GM19463 (cell line): ENCODE data around the gene KCTD15.

Source experiments
- ATAC-seq: cut with Tn5 transposase; IDR thresholded peaks from one replicate; pipeline ENCODE4 v1.9.1; 2021; ENCODE audit warnings: mild to moderate bottlenecking, moderate library complexity; ENCODE audit not compliant: unreplicated experiment

Gene KCTD15

GRCh38 chr19:33771384-33772101, 25.1 kb upstream of the KCTD15 start:
- ATAC-seq, result no peak

GRCh38 chr19:33772102-33772857, 24.4 kb upstream of the KCTD15 start:
- no peak for ATAC-seq

- ATAC-seq, result no peak
Measured at GRCh38 chr19:33772858-33773180, 23.9 kb upstream of the KCTD15 start.

GRCh38 chr19:33773704-33774624, 22.7 kb upstream of the KCTD15 start:
- no peak for ATAC-seq

- no peak for ATAC-seq
Measured at GRCh38 chr19:33774751-33775150, 21.9 kb upstream of the KCTD15 start.

GRCh38 chr19:33775731-33776487, 20.8 kb upstream of the KCTD15 start:
- ATAC-seq, result no peak

- no peak for ATAC-seq
Measured at GRCh38 chr19:33777351-33777750, 19.3 kb upstream of the KCTD15 start.

GRCh38 chr19:33777753-33778088, 18.9 kb upstream of the KCTD15 start:
- ATAC-seq, result no peak

- ATAC-seq, result peak; percentile 91
Measured at GRCh38 chr19:33778089-33778791, 18.4 kb upstream of the KCTD15 start.

GRCh38 chr19:33779849-33780248, 16.8 kb upstream of the KCTD15 start:
- no peak for ATAC-seq

- no peak for ATAC-seq
Measured at GRCh38 chr19:33780251-33780650, 16.4 kb upstream of the KCTD15 start.

GRCh38 chr19:33780746-33781145, 15.9 kb upstream of the KCTD15 start:
- ATAC-seq, result no peak

GRCh38 chr19:33781415-33781935, 15.2 kb upstream of the KCTD15 start:
- no peak for ATAC-seq

GRCh38 chr19:33781996-33782395, 14.7 kb upstream of the KCTD15 start:
- no peak for ATAC-seq

- ATAC-seq, result no peak
Measured at GRCh38 chr19:33784432-33784831, 12.2 kb upstream of the KCTD15 start.

GRCh38 chr19:33785795-33786194, 10.9 kb upstream of the KCTD15 start:
- ATAC-seq, result no peak

- ATAC-seq, result no peak
Measured at GRCh38 chr19:33788676-33789075, 8.0 kb upstream of the KCTD15 start.

- ATAC-seq, result no peak
Measured at GRCh38 chr19:33789344-33789743, 7.3 kb upstream of the KCTD15 start.

- ATAC-seq, result no peak
Measured at GRCh38 chr19:33794683-33795369, 1.8 kb upstream of the KCTD15 start.
